HEK293 (cell line): ENCODE measurements around the gene MCAM.

Experiments used
- CTCF ChIP-seq: fragments of 450-650 bp; formaldehyde crosslinking; IDR thresholded peaks from 2 replicates; pipeline ENCODE4 v1.5.1; 2016; ENCODE audit warnings: missing biosample characterization, missing genetic modification characterization
- EGR2 ChIP-seq: fragments of 450-650 bp; formaldehyde crosslinking; IDR thresholded peaks from 2 replicates; pipeline ENCODE4 v1.5.1; 2016; ENCODE audit warnings: low read depth, missing biosample characterization, missing genetic modification characterization
- PBX3 ChIP-seq: sonication (generic); formaldehyde crosslinking; IDR thresholded peaks from 2 replicates; pipeline ENCODE4 v1.8.1; 2022; ENCODE audit warnings: mild to moderate bottlenecking, moderate library complexity, missing genetic modification reagents
- SP2 ChIP-seq: fragments of 450-650 bp; formaldehyde crosslinking; IDR thresholded peaks from 2 replicates; pipeline ENCODE4 v1.5.1; 2016; ENCODE audit warnings: missing biosample characterization, missing genetic modification characterization
- ZBTB44 ChIP-seq: fragments of 450-650 bp; IDR thresholded peaks from 2 replicates; pipeline ENCODE4 v1.5.1; 2018; ENCODE audit warnings: missing biosample characterization, mild to moderate bottlenecking, missing genetic modification characterization
- ZNF214 ChIP-seq: fragments of 450-650 bp; formaldehyde crosslinking; IDR thresholded peaks from 2 replicates; pipeline ENCODE4 v1.5.1; 2017; ENCODE audit warnings: missing biosample characterization, mild to moderate bottlenecking, missing genetic modification characterization, borderline replicate concordance
- ZNF362 ChIP-seq: fragments of 450-650 bp; formaldehyde crosslinking; IDR thresholded peaks from 2 replicates; pipeline ENCODE4 v1.5.1; 2016; ENCODE audit warnings: missing biosample characterization, missing genetic modification characterization
- ZNF704 ChIP-seq: fragments of 450-650 bp; formaldehyde crosslinking; IDR thresholded peaks from 2 replicates; pipeline ENCODE4 v1.5.1; 2016; ENCODE audit warnings: missing biosample characterization, missing genetic modification characterization
- ZSCAN30 ChIP-seq: fragments of 450-650 bp; IDR thresholded peaks from 2 replicates; pipeline ENCODE4 v1.5.1; 2018; ENCODE audit warnings: missing biosample characterization, mild to moderate bottlenecking, missing genetic modification characterization, moderate library complexity

- TF ChIP-seq SP2 (tag by site-specific recombination): no peak
- no peak for TF ChIP-seq CTCF (tag by site-specific recombination)
- no peak for TF ChIP-seq ZNF362 (tag by site-specific recombination)
- TF ChIP-seq ZNF214: no peak
- no peak for TF ChIP-seq PBX3 (CRISPR knock-in tag)
- TF ChIP-seq ZSCAN30: no peak
- no peak for TF ChIP-seq EGR2 (tag by site-specific recombination)
- no peak for TF ChIP-seq ZNF704 (tag by site-specific recombination)
- TF ChIP-seq ZBTB44 (tag by site-specific recombination): no peak
Observed at GRCh38 chr11:119346605-119347004, 29.7 kb upstream of the MCAM start, which contains the start of gene MFRP.
